GM19455 (cell line): Measurements from ENCODE around the gene RBMS1.

Experiments
- ATAC-seq: cut with Tn5 transposase; IDR thresholded peaks from one replicate; pipeline ENCODE4 v1.9.1; 2021; ENCODE audit not compliant: unreplicated experiment

RBMS1 gene

GRCh38 chr2:160232905-160233475, 260.6 kb downstream of the RBMS1 start:
- ATAC-seq, result no peak

- no peak for ATAC-seq
Measured at GRCh38 chr2:160229591-160229990, 264.0 kb downstream of the RBMS1 start.

GRCh38 chr2:160228141-160228917, 265.3 kb downstream of the RBMS1 start:
- no peak for ATAC-seq

- no peak for ATAC-seq
Measured at GRCh38 chr2:160227293-160227915, 266.2 kb downstream of the RBMS1 start.

GRCh38 chr2:160226367-160226766, 267.2 kb downstream of the RBMS1 start:
- ATAC-seq, result no peak

- ATAC-seq, result no peak
Measured at GRCh38 chr2:160225722-160226121, 267.9 kb downstream of the RBMS1 start.

- ATAC-seq, result peak; percentile 27
Measured at GRCh38 chr2:160224507-160224906, 269.1 kb downstream of the RBMS1 start.

- peak; percentile 94 for ATAC-seq
Measured at GRCh38 chr2:160224060-160224459, 269.5 kb downstream of the RBMS1 start.

GRCh38 chr2:160223560-160223959, 270.0 kb downstream of the RBMS1 start:
- no peak for ATAC-seq

- ATAC-seq, result no peak
Measured at GRCh38 chr2:160222546-160223283, 270.9 kb downstream of the RBMS1 start.
